OCI-LY7 (cell line): ENCODE results near the gene VWC2L.

Source experiments
- CTCF ChIP-seq: fragments of 200-600 bp; sonication (generic); conservative IDR thresholded peaks from 2 replicates; pipeline ENCODE4 v1.5.1; 2014; ENCODE audit warnings: mild to moderate bottlenecking, antibody characterized with exemption, low read length, moderate library complexity, mixed read lengths
- EZH2phosphoT487 ChIP-seq: fragments of 200-600 bp; sonication (generic); IDR thresholded peaks from 2 replicates; pipeline ENCODE4 v1.6.1; 2018; ENCODE audit warnings: low read depth, borderline replicate concordance, mild to moderate bottlenecking, mixed run types, antibody characterized with exemption, low read length, moderate library complexity, mixed read lengths

GRCh38 chr2:214557884-214558283 lies 147.0 kb downstream of the VWC2L start:
- TF ChIP-seq CTCF: no peak
- TF ChIP-seq EZH2phosphoT487: no peak
